Measurements from ENCODE around the gene OGDHL.

DNA sequence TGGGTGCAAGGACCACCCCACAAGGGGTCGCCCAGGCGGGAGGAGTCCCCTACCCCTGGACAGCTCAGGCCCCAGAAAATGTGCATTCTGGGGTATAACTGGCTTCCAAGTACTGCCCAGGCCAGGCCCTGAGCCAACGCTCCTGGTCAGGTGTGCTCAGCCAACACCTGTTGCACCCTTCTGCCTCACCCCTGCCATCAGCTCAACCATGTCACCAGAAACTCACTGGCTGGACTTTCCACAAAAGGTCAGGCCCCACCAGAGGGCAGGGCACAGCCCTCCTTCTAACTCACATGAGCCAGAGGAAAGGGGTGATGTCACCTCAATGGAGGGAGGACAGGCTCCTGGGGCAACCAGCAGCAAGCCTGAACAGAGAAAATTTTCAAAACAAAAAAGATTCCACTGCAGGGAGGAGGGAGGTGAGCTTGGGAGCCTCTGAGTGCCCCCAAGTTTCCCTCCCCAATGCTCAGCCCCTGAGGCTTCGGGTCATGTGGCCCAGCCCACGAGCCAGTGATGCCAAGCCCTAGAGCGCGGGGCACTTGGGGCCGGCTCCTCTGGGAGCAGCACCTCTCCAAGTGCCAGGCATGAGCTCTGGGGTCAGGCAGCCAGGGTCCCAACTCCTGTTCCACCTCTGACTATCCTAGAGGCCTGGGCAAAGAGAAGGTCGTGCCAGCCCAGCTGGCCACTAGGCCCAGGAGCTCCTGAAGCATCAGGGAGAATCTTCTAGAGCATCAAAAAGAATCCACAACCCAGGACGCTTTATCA lies 2.2 kb downstream of the OGDHL start:
- TF ChIP-seq, protein P1, sequence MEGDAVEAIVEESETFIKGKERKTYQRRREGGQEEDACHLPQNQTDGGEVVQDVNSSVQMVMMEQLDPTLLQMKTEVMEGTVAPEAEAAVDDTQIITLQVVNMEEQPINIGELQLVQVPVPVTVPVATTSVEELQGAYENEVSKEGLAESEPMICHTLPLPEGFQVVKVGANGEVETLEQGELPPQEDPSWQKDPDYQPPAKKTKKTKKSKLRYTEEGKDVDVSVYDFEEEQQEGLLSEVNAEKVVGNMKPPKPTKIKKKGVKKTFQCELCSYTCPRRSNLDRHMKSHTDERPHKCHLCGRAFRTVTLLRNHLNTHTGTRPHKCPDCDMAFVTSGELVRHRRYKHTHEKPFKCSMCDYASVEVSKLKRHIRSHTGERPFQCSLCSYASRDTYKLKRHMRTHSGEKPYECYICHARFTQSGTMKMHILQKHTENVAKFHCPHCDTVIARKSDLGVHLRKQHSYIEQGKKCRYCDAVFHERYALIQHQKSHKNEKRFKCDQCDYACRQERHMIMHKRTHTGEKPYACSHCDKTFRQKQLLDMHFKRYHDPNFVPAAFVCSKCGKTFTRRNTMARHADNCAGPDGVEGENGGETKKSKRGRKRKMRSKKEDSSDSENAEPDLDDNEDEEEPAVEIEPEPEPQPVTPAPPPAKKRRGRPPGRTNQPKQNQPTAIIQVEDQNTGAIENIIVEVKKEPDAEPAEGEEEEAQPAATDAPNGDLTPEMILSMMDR (IDR thresholded peaks at IDR 0.05), result no peak
- no peak for TF ChIP-seq POLR2A (IDR thresholded peaks at IDR 0.05)

All from esophagus squamous epithelium (tissue), 4 donors.